ENCODE measurements around the gene CGNL1.

Gene CGNL1

DNA sequence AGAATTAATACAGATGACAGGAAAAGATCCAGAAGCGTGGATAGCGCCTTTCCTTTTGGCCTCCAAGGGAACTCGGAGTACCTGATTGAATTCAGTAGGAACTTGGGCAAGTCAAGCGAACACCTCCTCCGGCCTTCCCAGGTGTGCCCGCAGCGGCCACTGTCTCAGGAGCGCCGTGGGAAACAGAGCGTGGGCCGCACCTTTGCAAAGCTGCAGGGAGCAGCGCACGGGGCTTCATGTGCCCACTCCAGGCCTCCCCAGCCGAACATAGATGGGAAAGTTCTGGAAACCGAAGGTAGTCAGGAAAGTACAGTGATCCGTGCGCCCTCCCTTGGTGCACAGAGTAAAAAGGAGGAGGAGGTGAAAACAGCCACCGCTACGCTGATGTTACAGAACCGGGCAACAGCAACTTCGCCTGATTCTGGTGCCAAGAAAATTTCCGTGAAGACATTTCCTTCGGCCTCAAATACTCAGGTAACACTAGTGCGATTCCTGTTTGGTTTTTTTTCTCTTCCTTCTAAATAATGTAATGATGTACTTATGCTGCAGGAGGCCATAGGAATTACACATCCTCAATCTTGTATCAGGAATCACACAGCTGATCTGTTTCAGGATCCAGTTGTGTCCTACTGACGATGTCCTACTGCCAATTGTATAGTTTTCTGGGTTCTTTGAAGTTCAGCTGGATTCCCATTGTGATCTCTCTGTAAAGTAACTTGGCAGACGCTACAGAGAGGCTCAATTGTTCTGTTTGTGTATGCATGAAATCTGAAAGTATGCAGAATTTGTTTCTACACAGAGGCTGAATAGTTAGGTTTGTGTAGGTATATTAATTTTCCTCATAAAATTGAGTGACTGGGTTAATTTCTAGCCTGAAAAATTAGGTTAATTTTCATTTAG is 63.1 kb downstream of the CGNL1 start:
- no peak for TF ChIP-seq EP300 (IDR thresholded peaks at IDR 0.05; ENCODE audit: borderline replicate concordance)
- no peak for TF ChIP-seq TAF1 (IDR thresholded peaks at IDR 0.05; ENCODE audit: low read depth)
- TF ChIP-seq RAD21 (IDR thresholded peaks at IDR 0.05; ENCODE audit: low read depth) = no peak
- TF ChIP-seq CEBPB (IDR thresholded peaks at IDR 0.05) = no peak
- TF ChIP-seq EGR1 (IDR thresholded peaks at IDR 0.05) = no peak
- TF ChIP-seq, protein P1, sequence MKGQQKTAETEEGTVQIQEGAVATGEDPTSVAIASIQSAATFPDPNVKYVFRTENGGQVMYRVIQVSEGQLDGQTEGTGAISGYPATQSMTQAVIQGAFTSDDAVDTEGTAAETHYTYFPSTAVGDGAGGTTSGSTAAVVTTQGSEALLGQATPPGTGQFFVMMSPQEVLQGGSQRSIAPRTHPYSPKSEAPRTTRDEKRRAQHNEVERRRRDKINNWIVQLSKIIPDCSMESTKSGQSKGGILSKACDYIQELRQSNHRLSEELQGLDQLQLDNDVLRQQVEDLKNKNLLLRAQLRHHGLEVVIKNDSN (IDR thresholded peaks at IDR 0.05) = no peak
- TF ChIP-seq FOXM1 (IDR thresholded peaks at IDR 0.05; ENCODE audit: borderline replicate concordance, low read depth) = no peak
- no peak for TF ChIP-seq ZBTB7A (IDR thresholded peaks at IDR 0.05; ENCODE audit: low read depth)
- TF ChIP-seq YY1 (IDR thresholded peaks at IDR 0.05; ENCODE audit: low read depth) = no peak
- TF ChIP-seq, protein P2, sequence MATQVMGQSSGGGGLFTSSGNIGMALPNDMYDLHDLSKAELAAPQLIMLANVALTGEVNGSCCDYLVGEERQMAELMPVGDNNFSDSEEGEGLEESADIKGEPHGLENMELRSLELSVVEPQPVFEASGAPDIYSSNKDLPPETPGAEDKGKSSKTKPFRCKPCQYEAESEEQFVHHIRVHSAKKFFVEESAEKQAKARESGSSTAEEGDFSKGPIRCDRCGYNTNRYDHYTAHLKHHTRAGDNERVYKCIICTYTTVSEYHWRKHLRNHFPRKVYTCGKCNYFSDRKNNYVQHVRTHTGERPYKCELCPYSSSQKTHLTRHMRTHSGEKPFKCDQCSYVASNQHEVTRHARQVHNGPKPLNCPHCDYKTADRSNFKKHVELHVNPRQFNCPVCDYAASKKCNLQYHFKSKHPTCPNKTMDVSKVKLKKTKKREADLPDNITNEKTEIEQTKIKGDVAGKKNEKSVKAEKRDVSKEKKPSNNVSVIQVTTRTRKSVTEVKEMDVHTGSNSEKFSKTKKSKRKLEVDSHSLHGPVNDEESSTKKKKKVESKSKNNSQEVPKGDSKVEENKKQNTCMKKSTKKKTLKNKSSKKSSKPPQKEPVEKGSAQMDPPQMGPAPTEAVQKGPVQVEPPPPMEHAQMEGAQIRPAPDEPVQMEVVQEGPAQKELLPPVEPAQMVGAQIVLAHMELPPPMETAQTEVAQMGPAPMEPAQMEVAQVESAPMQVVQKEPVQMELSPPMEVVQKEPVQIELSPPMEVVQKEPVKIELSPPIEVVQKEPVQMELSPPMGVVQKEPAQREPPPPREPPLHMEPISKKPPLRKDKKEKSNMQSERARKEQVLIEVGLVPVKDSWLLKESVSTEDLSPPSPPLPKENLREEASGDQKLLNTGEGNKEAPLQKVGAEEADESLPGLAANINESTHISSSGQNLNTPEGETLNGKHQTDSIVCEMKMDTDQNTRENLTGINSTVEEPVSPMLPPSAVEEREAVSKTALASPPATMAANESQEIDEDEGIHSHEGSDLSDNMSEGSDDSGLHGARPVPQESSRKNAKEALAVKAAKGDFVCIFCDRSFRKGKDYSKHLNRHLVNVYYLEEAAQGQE (IDR thresholded peaks at IDR 0.05; ENCODE audit: low read depth) = no peak
- TF ChIP-seq CREB1 (IDR thresholded peaks at IDR 0.05; ENCODE audit: low read depth) = no peak

DNA sequence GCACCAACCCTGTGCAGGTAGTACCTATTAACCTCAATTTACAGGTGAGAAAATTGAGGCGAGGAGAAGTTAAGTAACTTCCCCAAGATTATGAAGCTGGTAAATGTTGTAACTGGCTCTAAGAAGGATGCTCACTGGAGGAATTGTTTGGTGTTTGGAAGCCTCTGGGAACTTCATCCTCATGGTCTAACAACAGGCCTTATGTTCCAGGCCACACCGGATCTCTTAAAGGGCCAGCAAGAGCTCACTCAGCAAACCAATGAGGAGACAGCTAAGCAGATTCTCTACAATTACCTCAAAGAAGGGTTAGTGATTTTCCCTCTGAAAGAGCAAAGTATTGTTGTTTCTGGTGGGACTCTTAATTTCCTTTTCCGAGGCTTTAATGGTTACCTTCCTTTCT is 63.9 kb downstream of the CGNL1 start:
- TF ChIP-seq EP300 (IDR thresholded peaks at IDR 0.05; ENCODE audit: borderline replicate concordance) (no peak), FOXM1 (IDR thresholded peaks at IDR 0.05; ENCODE audit: borderline replicate concordance, low read depth) (no peak), YY1 (IDR thresholded peaks at IDR 0.05; ENCODE audit: low read depth) (no peak), RAD21 (IDR thresholded peaks at IDR 0.05; ENCODE audit: low read depth) (no peak), CREB1 (IDR thresholded peaks at IDR 0.05; ENCODE audit: low read depth) (no peak), TAF1 (IDR thresholded peaks at IDR 0.05; ENCODE audit: low read depth) (no peak), TEAD4 (IDR thresholded peaks at IDR 0.05) (no peak), NFIC (IDR thresholded peaks at IDR 0.05) (no peak), CEBPB (IDR thresholded peaks at IDR 0.05) (no peak), ZBTB7A (IDR thresholded peaks at IDR 0.05; ENCODE audit: low read depth) (no peak), TCF12 (IDR thresholded peaks at IDR 0.05; ENCODE audit: low read depth) (no peak), EGR1 (IDR thresholded peaks at IDR 0.05) (no peak)
- TF ChIP-seq, protein P1 (IDR thresholded peaks at IDR 0.05) = no peak
- TF ChIP-seq, protein P3, sequence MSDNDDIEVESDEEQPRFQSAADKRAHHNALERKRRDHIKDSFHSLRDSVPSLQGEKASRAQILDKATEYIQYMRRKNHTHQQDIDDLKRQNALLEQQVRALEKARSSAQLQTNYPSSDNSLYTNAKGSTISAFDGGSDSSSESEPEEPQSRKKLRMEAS (IDR thresholded peaks at IDR 0.05) = no peak
- TF ChIP-seq, protein P2 (IDR thresholded peaks at IDR 0.05; ENCODE audit: low read depth) = no peak

DNA sequence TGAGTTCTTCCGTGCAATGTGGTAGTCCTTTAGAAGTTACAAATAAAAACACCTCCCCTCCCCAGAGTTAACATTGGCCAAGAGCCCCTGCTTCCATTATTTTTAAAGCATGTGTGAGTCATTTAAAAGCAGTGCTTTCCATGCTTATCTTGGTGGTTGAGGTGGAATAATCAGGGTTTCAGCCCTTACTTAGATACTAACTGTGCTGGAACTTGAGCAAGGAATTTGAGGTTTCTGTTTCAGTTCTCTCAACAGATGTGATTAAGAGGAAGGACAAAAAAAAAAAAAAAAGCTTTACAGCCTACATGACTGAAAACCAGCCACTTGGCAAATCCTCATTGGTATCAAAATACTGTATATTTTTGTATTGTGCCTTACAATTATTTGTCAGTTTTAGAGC is 64.5 kb downstream of the CGNL1 start:
- no peak for TF ChIP-seq YY1 (IDR thresholded peaks at IDR 0.05; ENCODE audit: low read depth)
- TF ChIP-seq TEAD4 (IDR thresholded peaks at IDR 0.05) = no peak
- TF ChIP-seq, protein P2 (IDR thresholded peaks at IDR 0.05; ENCODE audit: low read depth) = no peak
- no peak for TF ChIP-seq CEBPB (IDR thresholded peaks at IDR 0.05)

DNA sequence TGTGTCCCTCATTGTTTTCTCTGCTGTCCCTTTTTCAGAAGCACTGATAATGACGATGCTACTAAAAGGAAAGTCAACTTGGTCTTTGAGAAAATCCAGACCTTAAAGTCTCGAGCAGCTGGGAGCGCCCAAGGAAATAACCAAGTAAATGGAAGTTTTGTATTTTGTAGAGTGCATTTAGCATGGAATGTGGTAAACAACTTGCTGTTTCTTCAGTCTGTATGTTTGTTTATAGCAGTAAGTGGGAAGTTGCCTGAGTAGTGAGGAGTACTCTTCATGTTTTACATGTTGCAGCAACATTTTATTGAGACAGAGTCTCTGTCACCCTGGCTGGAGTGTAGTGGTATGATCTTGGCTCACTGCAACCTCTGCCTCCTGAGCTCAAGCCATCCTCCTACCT is 66.0 kb downstream of the CGNL1 start:
- TF ChIP-seq, protein P1 (IDR thresholded peaks at IDR 0.05) = no peak
- TF ChIP-seq EP300 (IDR thresholded peaks at IDR 0.05; ENCODE audit: borderline replicate concordance) = no peak
- no peak for TF ChIP-seq NFIC (IDR thresholded peaks at IDR 0.05)
- no peak for TF ChIP-seq YY1 (IDR thresholded peaks at IDR 0.05; ENCODE audit: low read depth)
- no peak for TF ChIP-seq EGR1 (IDR thresholded peaks at IDR 0.05)
- TF ChIP-seq, protein P2 (IDR thresholded peaks at IDR 0.05; ENCODE audit: low read depth) = no peak
- no peak for TF ChIP-seq ZBTB7A (IDR thresholded peaks at IDR 0.05; ENCODE audit: low read depth)
- TF ChIP-seq TAF1 (IDR thresholded peaks at IDR 0.05; ENCODE audit: low read depth) = no peak
- no peak for TF ChIP-seq TEAD4 (IDR thresholded peaks at IDR 0.05)
- TF ChIP-seq CEBPB (IDR thresholded peaks at IDR 0.05) = no peak
- TF ChIP-seq RAD21 (IDR thresholded peaks at IDR 0.05; ENCODE audit: low read depth) = no peak
- TF ChIP-seq, protein P3 (IDR thresholded peaks at IDR 0.05) = no peak
